Fibroblast of the aortic adventitia (primary cell): ENCODE measurements around the gene GALNT2. TPM values are rescaled to one million over a fixed set of nuclear protein-coding genes. Genes with fewer than 3 reads are reported as not detected.

Experiments used
- DNase-seq: peaks from one replicate; pipeline ENCODE4 v3.0.0-alpha.2; 2010; ENCODE audit warnings: low read depth
- H3K4me3 ChIP-seq: 2 replicates; pipeline ENCODE4 v1.5.1; 2011; ENCODE audit warnings: low read depth, mild to moderate bottlenecking, control low read depth, low read length, moderate library complexity
- CTCF ChIP-seq: IDR thresholded peaks from 2 replicates; pipeline ENCODE4 v1.5.1; 2011; ENCODE audit warnings: mild to moderate bottlenecking, low read length, control low read depth, inconsistent platforms; ENCODE audit not compliant: insufficient read depth
- total RNA-seq: library from RNA; depleted of rRNA; stranded (reverse); fragments of >200 nt; gene quantifications from 2 replicates; pipeline ENCODE4 v1.2.3, GENCODE V29; 2012; ENCODE audit warnings: low replicate concordance

GALNT2 gene
- total RNA-seq, 1 donor, result 68.1 TPM

- DNase-seq, result no peak
- no peak overlapping the region for H3K4me3 ChIP-seq
- TF ChIP-seq CTCF, result no peak
Measured at GRCh38 chr1:230292689-230293389, 225.8 kb downstream of the GALNT2 start.

DNA sequence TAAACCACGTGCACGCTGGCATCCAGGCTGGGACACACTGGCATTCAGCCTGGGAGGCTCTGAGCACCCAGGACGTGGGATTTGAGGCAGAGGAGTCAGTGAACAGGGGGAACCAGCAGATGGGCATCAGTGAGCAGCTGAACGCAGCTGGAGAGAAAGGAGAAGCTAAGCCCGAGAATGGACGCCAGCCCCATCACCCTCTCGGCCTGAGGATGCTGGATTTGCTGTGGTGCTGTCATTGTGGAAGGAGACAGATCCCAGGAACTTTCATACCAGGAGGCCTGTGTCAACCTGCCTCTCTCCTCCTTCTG, 226.3 kb downstream of the GALNT2 start:
- no peak for DNase-seq
- TF ChIP-seq CTCF, result no peak
- no peak overlapping the region for H3K4me3 ChIP-seq

DNA sequence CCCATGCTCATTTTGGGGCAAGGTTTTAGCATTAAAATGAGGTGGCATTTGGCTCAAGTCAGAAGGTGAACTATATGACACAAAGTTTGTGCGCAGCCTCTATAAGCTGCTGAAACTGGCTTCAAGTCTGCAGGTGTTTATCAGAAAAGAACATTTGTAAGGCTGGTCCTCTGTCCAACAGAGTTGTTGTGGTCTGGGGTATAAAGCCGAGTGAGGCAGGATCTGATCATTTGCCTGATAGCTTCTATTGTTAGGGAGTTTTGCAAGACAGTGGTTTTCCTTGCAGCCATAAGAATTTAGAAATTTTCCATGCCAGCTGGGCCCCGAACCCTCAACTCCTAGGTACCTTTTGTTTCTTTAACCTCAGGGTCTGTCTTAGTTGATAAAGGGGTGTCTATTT, 228.3 kb downstream of the GALNT2 start:
- no peak overlapping the region for H3K4me3 ChIP-seq
- DNase-seq, result no peak
- TF ChIP-seq CTCF, result no peak

DNA sequence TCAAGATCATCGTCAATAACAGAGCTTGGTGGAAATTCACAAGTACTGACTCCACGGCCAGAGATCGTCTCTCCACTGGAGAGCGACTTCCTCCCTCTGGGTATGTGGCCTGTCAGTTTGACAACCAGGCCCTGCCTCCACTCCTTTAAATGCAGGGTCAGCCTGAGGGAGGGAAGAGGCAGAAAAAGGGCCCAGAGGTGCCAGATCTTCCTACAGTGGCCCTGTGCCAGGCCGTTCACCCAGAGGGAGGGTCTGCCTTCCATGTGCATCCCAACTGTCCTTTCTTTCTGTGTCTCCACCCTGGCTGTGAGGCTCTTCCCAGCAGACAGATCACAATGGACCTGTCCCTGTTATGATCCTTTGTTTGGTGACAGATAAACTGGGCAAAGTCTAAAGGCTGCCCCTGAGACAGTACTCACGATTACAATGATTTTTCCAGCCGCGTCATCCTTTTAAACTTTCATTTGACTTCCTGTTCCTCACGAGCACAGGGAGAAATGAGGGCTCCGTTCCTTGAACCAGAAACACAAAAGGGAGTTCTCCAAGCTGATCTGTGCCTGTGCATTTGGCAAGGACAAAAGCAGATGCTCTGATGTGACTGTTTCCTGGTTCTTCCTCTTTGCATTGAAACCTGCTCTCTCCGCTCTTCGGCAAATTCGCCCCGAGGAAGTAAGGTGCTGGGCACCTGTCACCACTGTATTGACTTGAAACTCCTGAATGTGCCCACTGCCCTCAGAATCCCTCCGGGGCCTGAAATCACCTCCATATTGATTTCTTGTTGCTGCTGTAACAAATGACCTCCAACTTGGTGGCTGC, 232.4 kb downstream of the GALNT2 start:
- TF ChIP-seq CTCF, result no peak
- H3K4me3 ChIP-seq, result no peak overlapping the region
- no peak for DNase-seq

GRCh38 chr1:230300322-230301301, 233.6 kb downstream of the GALNT2 start:
- no peak for DNase-seq
- H3K4me3 ChIP-seq, result no peak overlapping the region
- no peak for TF ChIP-seq CTCF

GRCh38 chr1:230301322-230301721, 234.3 kb downstream of the GALNT2 start:
- H3K4me3 ChIP-seq, result no peak overlapping the region
- TF ChIP-seq CTCF, result no peak
- no peak for DNase-seq
